HCT116 (cell line): ENCODE measurements around the gene RREB1. TPM values are rescaled to one million over a fixed set of nuclear protein-coding genes. Genes with fewer than 3 reads are reported as not detected.

ENCODE experiments used
- ATAC-seq: fragments of 200-7000 bp; cut with Tn5 transposase; 2 replicates; pipeline ENCODE4 v1.9.1; 2020; ENCODE audit warnings: mild to moderate bottlenecking, moderate library complexity
- BruUV-seq: library from RNA; stranded (reverse); fragments of 400-500 nt; replicated peaks from 2 replicates; lab custom pipeline; 2021; lab: Mats Ljungman, UMichigan
- CTCF ChIA-PET: fragments of 300-600 bp; sonication (Branson Sonifier 250); formaldehyde crosslinking; loops from one replicate; lab custom pipeline; 2021; ENCODE audit warnings: antibody characterized with exemption; lab: Charles Lee
- POLR2A ChIA-PET: fragments of 300-600, 350-600 bp; sonication (Branson Sonifier 250); formaldehyde crosslinking; loops from one replicate; lab custom pipeline; 2021; ENCODE audit warnings: antibody characterized with exemption; lab: Charles Lee
- RAD21 ChIA-PET, 2 experiments: fragments of 300-600 bp; sonication (Branson Sonifier 250); formaldehyde crosslinking; loops; one replicate each; lab custom pipeline; 2023; ENCODE audit warnings: low total read pairs in 2 of 2; ENCODE audit not compliant: uncharacterized antibody in 2 of 2, unreplicated experiment in 2 of 2, low non-redundant PET in 1 of 2; lab: Charles Lee
- DNase-seq: peaks from one replicate; pipeline ENCODE4 v3.0.0-alpha.2; 2010; ENCODE audit warnings: low read depth, low spot score
- H2AFZ ChIP-seq: fragments of 200-600 bp; shearing (Covaris generic), sonication (generic); 2 replicates; pipeline ENCODE4 v1.6.1; 2017; ENCODE audit warnings: low read depth, mixed run types, mixed read lengths, antibody characterized with exemption, low read length; ENCODE audit not compliant: poor library complexity, severe bottlenecking
- H3K27ac ChIP-seq: 2 replicates; pipeline ENCODE4 v1.5.1; 2012; ENCODE audit warnings: low read depth, low read length
- H3K27me3 ChIP-seq: fragments of 200-600 bp; sonication (generic); 2 replicates; pipeline ENCODE4 v1.6.1; 2016; ENCODE audit warnings: mixed run types, low read length, mixed read lengths; ENCODE audit not compliant: insufficient read depth
- H3K36me3 ChIP-seq, 2 experiments: fragments of 200-500 bp in 1 of 2; fragments of 200-600 bp in 1 of 2; sonication (Bioruptor generic) in 1 of 2; sonication (generic) in 1 of 2; 2 replicates each; pipeline versions ENCODE4 v1.5.1 to v1.6.1; 2014 to 2016; ENCODE audit warnings: low read length in 2 of 2, inconsistent platforms in 1 of 2, mixed read lengths in 1 of 2, mixed run types in 1 of 2; ENCODE audit not compliant: insufficient read depth in 2 of 2, control insufficient read depth in 1 of 2
- H3K4me1 ChIP-seq, 2 experiments: fragments of 200-600 bp in 1 of 2; sonication (generic) in 1 of 2; 2 replicates each; pipeline versions ENCODE4 v1.5.1 to v1.6.1; 2012 to 2017; ENCODE audit warnings: low read length in 2 of 2, inconsistent platforms in 1 of 2, mild to moderate bottlenecking in 1 of 2, mixed read lengths in 1 of 2, mixed run types in 1 of 2, moderate library complexity in 1 of 2; ENCODE audit not compliant: insufficient read depth in 2 of 2, control insufficient read depth in 1 of 2
- H3K4me2 ChIP-seq: fragments of 200-600 bp; sonication (generic); 2 replicates; pipeline ENCODE4 v1.6.1; 2017; ENCODE audit warnings: mixed run types, low read length, mixed read lengths
- H3K4me3 ChIP-seq, 2 experiments: fragments of 200-600 bp in 1 of 2; sonication (generic) in 1 of 2; replicated peaks in 1 of 2; 2 replicates each; pipeline ENCODE4 v1.5.1; 2011 to 2016; ENCODE audit warnings: low read length in 2 of 2, control low read depth in 1 of 2, low read depth in 1 of 2, mild to moderate bottlenecking in 1 of 2, mixed read lengths in 1 of 2, mixed run types in 1 of 2
- H3K79me2 ChIP-seq: fragments of 200-600 bp; sonication (generic); 2 replicates; pipeline ENCODE4 v1.6.1; 2017; ENCODE audit warnings: mild to moderate bottlenecking, mixed run types, low read length, moderate library complexity, mixed read lengths; ENCODE audit not compliant: insufficient read depth
- H3K9ac ChIP-seq: fragments of 200-600 bp; sonication (generic); 2 replicates; pipeline ENCODE4 v1.6.1; 2016; ENCODE audit warnings: low read length, mixed read lengths
- H3K9me2 ChIP-seq: fragments of 200-600 bp; sonication (generic), shearing (Covaris generic); 2 replicates; pipeline ENCODE4 v1.6.1; 2017; ENCODE audit warnings: mixed run types, mild to moderate bottlenecking, moderate library complexity; ENCODE audit not compliant: insufficient read depth
- H3K9me3 ChIP-seq, 2 experiments: fragments of 200-500 bp in 1 of 2; fragments of 200-600 bp in 1 of 2; sonication (Bioruptor generic) in 1 of 2; sonication (generic) in 1 of 2; 2 replicates each; pipeline ENCODE4 v1.6.1; 2014 to 2017; ENCODE audit warnings: low read length in 2 of 2, mixed read lengths in 2 of 2, inconsistent platforms in 1 of 2, low read depth in 1 of 2, mild to moderate bottlenecking in 1 of 2, mixed run types in 1 of 2, moderate library complexity in 1 of 2; ENCODE audit not compliant: control insufficient read depth in 1 of 2, insufficient read depth in 1 of 2
- H4K20me1 ChIP-seq: fragments of 200-600 bp; sonication (generic), shearing (Covaris generic); 2 replicates; pipeline ENCODE4 v1.6.1; 2017; ENCODE audit warnings: mixed run types, mild to moderate bottlenecking, moderate library complexity; ENCODE audit not compliant: insufficient read depth
- ELF1 ChIP-seq: IDR thresholded peaks from 2 replicates; pipeline ENCODE4 v1.6.1; 2012; ENCODE audit warnings: low read depth, borderline replicate concordance
- JUND ChIP-seq: IDR thresholded peaks from 2 replicates; pipeline ENCODE4 v1.6.1; 2012
- POLR2A ChIP-seq: IDR thresholded peaks from 2 replicates; pipeline ENCODE4 v1.7.0; 2011; ENCODE audit warnings: borderline replicate concordance; ENCODE audit not compliant: insufficient read depth, insufficient read length; ENCODE audit errors: extremely low read depth
- POLR2AphosphoS5 ChIP-seq: IDR thresholded peaks from 2 replicates; pipeline ENCODE4 v1.6.1; 2011; ENCODE audit warnings: mild to moderate bottlenecking, low read depth, low read length, moderate library complexity
- RAD21 ChIP-seq: IDR thresholded peaks from 2 replicates; pipeline ENCODE4 v1.6.1; 2012; ENCODE audit warnings: low read depth, mild to moderate bottlenecking
- SP1 ChIP-seq: IDR thresholded peaks from 2 replicates; pipeline ENCODE4 v1.6.1; 2012; ENCODE audit warnings: low read depth
- TCF7L2 ChIP-seq: IDR thresholded peaks from 2 replicates; pipeline ENCODE4 v1.7.0; 2011; ENCODE audit warnings: borderline replicate concordance, inconsistent platforms; ENCODE audit not compliant: insufficient read depth, insufficient read length; ENCODE audit errors: extremely low read depth
- intact Hi-C: fragments of 100-400 bp; cut with micrococcal nuclease; formaldehyde crosslinking; loops from 2 replicates; pipeline ENCODE4 v1.10.0; 2022
- total RNA-seq: library from RNA; stranded (reverse); gene quantifications from one replicate; pipeline ENCODE4 v1.2.1, GENCODE V29; 2021; ENCODE audit not compliant: unreplicated experiment
- TF ChIP-seq, protein P1 (sequence below): IDR thresholded peaks from 2 replicates; pipeline ENCODE4 v1.6.1; 2012

RREB1 gene
- total RNA-seq, 1 experiment from 2014 or later = 47.9 TPM

DNA sequence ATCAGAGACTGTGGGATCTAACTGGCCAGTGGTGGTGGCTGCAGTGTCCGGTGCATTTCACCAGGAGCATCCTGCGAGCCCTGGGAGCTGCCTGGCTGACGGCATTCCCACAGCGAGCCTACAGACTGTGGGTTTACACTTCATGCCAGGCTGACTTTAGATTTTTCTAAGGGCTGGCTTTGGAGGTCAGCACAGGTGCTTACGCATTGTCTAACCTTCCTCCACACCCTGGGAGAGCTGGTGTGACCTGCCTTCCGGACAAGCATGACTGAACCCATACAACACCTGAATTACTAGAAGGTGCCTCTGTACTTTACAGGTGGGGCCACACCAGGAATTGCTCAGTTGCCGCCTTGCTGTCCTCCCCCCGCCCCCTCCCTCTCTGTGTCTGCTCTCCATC is 96.2 kb downstream of the RREB1 start:
- DNase-seq (no peak), ATAC-seq (no peak)
- Histone ChIP-seq H3K4me2 (no peak overlapping the region), H3K4me3 (no peak overlapping the region), H2AFZ (no peak overlapping the region), H3K27ac (no peak overlapping the region)
- no TSS peak for BruUV-seq
- CTCF ChIA-PET = no interaction called here
- RAD21 ChIA-PET = no interaction called here
- no peak for TF ChIP-seq TCF7L2
- no peak for TF ChIP-seq JUND
- TF ChIP-seq, all 23 proteins: peak for 0
- Histone ChIP-seq H3K9me2 (no peaks in the 10 kb centered on the region), H3K36me3 (peaks cover 0 to 11% of the 10 kb centered on the region in 2 experiments; a peak in 2 of 4 replicates), H4K20me1 (no peaks in the 10 kb centered on the region), H3K9me3 (no peaks in the 10 kb centered on the region), H3K79me2 (peaks cover 4% of the 10 kb centered on the region; the same call in 1 of the 2 replicates), H3K27me3 (no peaks in the 10 kb centered on the region), H3K9ac (no peak overlapping the region), H3K4me1 (no peaks in the 10 kb centered on the region; a peak in 1 of 4 replicates)
- intact Hi-C loops = no loop called here
- POLR2A ChIA-PET = no interaction called here

DNA sequence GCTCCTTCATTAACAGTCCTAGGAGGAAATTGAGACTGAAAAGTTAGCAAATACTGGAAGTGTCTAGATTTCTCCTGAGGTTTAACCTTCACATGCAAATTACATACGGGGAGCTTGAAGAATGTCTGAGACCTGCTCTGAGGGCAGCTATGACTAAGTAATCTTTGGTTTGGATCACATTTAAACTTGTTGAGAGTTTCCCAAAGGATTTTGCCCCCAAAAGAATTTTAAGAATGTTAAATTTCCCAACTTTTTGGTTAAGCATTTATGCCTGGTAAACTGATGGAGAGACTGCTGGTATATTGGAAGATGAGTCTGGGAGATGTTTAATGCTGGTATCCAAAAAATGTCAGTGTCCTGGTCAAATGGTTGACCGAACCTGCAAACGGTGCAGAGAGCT is 97.0 kb downstream of the RREB1 start:
- Histone ChIP-seq H3K27ac (no peak overlapping the region), H3K4me3 (no peak overlapping the region), H4K20me1 (no peaks in the 10 kb centered on the region), H3K9me2 (no peaks in the 10 kb centered on the region), H3K79me2 (peaks cover 4% of the 10 kb centered on the region; the same call in 1 of the 2 replicates), H3K27me3 (no peaks in the 10 kb centered on the region), H3K9ac (no peak overlapping the region), H3K36me3 (peaks cover 0 to 11% of the 10 kb centered on the region in 2 experiments; a peak in 2 of 4 replicates), H3K4me1 (no peaks in the 10 kb centered on the region; a peak in 1 of 4 replicates), H2AFZ (no peak overlapping the region), H3K9me3 (no peaks in the 10 kb centered on the region), H3K4me2 (no peak overlapping the region)
- no TSS peak for BruUV-seq
- ChIA-PET CTCF (no interaction called here), RAD21 (no interaction called here), POLR2A (no interaction called here)
- intact Hi-C loops = no loop called here
- ATAC-seq (no peak), DNase-seq (no peak)
- TF ChIP-seq POLR2AphosphoS5 (no peak), ELF1 (no peak), POLR2A (no peak), RAD21 (no peak), SP1 (no peak)
- TF ChIP-seq, protein P1, sequence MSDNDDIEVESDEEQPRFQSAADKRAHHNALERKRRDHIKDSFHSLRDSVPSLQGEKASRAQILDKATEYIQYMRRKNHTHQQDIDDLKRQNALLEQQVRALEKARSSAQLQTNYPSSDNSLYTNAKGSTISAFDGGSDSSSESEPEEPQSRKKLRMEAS = no peak
